GM18858 (cell line): ENCODE data around the gene WDR46.
"Not testable (repeated sequence)": the region's sequence is repeated elsewhere in the genome, so short reads cannot be mapped to it uniquely, and the experiment has no call there.

ENCODE experiments used
- ATAC-seq: cut with Tn5 transposase; IDR thresholded peaks from one replicate; pipeline ENCODE4 v1.9.1; 2021; ENCODE audit not compliant: unreplicated experiment

The WDR46 gene

GRCh38 chr6:33288141-33288920 lies 708 bp downstream of the WDR46 start:
- no peak for ATAC-seq

DNA sequence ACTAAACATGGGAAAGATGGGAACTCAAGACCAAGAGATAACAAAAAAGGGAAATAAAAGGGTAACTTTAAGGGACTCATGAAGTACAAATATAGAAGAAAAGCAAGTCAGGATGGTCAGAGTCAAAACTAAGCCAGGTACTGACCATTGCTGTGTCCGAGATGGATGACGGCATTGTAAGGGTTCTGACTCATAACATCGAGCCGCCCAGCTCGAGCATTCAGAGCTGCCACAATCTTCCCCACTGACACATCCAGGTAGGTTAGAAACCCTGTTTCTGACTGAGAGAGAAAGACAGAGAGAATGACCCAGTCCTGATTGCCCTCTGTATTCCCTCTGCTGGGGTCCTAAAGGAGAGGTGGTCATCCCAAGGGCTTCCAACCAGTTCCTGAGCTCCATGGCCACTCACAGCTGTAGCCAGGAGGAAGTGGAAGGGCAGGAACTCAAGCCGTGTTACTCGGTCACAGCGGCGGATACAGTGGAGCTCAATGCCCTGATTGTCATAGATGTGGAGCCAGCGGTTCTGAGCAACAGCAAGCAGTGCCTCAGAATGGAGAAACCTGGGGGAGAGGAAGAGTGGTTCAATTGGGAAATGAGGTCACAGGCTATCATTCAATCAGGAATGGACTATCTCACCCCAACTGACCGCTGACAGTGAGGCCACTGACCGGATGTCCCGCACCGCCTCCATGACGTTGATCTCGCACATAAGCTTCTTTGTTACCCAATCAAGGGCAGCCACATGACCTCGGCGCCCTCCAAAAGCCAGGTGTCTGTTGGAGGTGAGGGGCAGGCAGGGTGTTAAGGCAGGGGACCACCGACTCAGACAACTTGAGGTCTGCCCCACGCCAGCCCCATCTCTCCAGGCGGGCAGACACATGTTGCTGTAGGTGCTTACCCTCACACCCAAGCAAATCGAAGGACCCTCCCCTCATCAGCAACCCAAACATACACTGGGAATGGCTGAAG lies 1.8 kb downstream of the WDR46 start:
- no peak for ATAC-seq

DNA sequence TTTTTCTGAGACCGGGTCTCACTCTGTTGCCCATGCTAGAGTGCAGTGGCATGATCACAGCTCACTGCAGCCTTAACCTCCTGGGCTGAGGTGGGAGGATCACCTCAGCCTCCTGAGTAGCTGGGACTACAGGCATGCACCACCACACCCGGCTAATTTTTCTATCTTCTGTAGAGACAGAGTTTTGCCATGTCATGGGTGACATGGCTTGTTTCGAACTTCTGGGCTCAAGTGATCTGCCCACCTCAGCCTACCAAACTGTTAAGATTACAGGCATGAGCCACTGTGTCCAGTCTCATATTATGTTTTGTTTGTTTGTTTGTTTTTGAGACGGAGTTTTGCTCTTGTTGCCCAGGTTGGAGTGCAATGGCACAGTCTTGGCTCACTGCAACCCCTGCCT lies 3.8 kb downstream of the WDR46 start:
- not testable (repeated sequence) for ATAC-seq

- ATAC-seq, result no peak
Observed at GRCh38 chr6:33280539-33280938, 8.5 kb downstream of the WDR46 start.

- ATAC-seq, result no peak
Observed at GRCh38 chr6:33279971-33280511, 9.0 kb downstream of the WDR46 start.

DNA sequence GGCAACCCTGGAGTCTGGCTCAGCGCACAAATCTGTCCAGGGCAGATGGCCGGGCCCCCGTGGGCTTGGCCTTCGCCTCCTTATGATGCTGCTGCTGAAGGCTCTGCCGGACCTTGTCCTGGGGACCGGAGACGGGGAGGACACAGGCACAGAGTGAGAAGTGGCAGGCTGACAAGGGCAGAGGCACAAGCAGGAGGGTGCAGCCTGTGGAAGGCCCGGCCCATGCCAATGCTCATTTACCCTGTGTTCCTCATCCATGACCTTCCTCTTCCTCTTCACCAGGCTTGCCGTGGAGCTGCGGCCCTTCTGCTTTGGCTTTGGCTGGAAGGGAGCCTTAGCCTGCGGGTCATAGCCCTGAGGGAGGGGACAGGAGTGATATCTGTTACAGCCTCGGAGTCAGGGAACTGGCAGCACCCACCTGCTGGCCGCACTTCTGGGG lies 9.8 kb downstream of the WDR46 start:
- no peak for ATAC-seq

DNA sequence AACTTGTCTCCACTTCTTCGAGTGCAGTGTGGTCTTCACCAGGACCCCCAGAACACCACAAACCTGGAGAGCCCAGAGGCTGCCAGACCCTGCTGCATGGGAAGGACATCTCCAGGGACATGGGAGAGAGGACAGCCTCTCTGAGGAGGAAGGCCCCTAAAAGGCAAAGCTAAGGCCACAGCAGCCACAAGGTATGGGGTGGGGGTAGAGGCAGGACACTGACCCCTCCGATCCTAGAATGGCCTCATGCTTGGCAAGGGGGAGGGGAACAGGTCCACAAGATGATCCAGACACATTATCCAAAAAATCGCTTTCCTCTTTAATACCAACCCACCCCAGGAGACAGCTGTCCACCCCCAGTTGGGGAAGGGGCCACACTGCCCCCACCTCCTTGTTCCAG lies 10.2 kb downstream of the WDR46 start:
- no peak for ATAC-seq

- no peak for ATAC-seq
Observed at GRCh38 chr6:33278392-33278741, 10.7 kb downstream of the WDR46 start.

- ATAC-seq, result no peak
Observed at GRCh38 chr6:33277663-33278391, 11.2 kb downstream of the WDR46 start.

GRCh38 chr6:33276864-33277662 lies 12.0 kb downstream of the WDR46 start, which contains the start of gene B3GALT4:
Gene B3GALT4, plus strand, starts transcription at chr6:33277123. Its CDS starts 297 bp downstream, at chr6:33277420.
- peak; percentile 44 for ATAC-seq

DNA sequence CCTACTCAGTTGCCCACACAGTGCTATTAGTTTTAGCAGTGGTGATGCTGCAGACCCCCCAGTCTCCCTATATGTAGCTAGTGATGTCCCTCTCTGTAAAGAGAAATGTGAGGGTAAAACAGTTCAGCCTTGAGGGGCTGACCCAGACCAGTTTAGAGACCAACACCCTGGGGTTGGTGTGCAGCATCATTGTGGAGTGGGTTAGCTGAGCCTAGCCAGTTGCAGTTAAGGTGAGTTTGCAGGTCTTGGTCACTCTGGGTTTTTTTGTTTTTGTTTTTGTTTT lies 12.5 kb downstream of the WDR46 start:
- ATAC-seq, result no peak

GRCh38 chr6:33275795-33276580 lies 13.1 kb downstream of the WDR46 start:
- not testable (repeated sequence) for ATAC-seq

DNA sequence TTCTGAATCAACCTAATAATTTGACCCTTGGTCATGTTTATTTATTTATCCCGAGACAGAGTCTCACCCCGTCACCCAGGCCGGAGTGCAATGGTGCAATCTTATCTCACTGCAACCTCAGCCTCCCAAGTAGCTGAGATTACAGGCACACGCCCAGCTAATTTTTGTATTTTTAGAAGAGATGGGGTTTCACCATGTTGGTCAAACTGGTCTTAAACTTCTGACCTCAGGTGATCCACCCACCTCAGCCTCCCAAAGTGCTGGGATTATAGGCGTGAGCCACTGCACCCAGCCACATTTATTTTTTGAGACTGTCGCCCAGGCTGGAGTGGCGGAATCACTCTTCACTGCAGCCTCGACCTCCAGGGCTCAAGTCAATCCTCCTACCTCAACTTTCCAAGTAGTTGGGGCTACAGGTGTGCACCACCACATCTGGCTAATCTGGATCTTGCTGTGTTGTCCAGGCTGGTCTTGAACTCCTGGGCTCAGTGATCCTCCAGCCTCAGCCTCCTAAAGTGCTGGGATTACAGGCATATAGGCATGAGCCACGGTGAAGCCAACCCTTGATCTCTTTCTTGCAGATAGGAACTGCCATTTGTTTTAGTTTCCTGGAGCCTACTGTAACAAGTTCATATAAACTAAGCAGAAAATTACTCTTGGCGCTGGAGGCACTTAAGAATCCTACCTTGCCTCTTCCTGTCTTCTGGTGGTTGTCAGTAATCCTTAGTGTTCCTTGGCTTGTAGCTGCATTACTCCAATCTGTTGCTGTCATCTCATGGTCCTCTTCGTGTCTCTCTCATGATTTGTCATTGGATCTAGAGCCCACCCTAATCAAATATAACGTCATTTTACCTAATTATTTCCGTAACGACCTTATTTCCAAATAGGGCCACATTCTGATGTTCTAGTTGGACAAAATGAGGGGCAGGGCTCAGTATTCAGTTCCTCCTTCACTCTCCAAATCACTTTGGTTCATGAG lies 14.8 kb downstream of the WDR46 start:
- no peak for ATAC-seq

DNA sequence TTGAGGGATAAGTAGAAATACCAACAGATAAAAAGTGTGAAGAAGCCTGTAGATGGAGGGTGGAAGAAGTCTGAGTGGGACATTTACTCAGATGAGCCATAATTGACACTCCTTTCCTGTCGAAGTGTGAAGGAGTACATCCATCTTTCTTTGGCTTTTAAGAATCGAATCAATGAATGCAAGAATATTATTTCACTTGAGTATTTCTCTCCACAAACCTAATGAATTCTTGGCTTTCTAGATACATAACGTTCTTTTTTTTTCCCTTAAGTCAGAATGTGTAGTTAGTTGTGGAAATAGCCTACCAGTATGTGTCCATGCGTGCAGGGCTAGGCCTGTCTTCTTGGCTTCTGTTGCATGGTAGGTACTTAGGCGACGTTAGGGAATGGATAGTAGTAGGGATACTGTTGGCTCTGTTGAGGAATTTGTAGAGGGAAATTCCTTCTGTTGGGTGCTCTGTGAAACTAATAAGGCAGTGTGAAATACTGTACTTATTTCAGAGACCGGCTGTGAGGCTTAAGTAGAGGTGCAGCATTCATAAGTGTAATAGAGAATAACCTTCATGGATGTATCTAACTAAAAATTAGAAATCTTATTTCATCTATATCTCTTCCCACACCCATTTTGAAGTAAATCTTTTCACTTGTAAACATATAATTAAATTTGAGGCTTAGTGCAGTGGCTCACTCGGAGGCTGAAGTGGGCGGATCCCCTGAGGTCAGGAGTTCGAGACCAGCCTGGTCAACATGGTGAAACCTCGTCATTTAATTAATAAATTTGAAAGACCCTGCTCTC lies 15.7 kb downstream of the WDR46 start:
- ATAC-seq, result no peak

DNA sequence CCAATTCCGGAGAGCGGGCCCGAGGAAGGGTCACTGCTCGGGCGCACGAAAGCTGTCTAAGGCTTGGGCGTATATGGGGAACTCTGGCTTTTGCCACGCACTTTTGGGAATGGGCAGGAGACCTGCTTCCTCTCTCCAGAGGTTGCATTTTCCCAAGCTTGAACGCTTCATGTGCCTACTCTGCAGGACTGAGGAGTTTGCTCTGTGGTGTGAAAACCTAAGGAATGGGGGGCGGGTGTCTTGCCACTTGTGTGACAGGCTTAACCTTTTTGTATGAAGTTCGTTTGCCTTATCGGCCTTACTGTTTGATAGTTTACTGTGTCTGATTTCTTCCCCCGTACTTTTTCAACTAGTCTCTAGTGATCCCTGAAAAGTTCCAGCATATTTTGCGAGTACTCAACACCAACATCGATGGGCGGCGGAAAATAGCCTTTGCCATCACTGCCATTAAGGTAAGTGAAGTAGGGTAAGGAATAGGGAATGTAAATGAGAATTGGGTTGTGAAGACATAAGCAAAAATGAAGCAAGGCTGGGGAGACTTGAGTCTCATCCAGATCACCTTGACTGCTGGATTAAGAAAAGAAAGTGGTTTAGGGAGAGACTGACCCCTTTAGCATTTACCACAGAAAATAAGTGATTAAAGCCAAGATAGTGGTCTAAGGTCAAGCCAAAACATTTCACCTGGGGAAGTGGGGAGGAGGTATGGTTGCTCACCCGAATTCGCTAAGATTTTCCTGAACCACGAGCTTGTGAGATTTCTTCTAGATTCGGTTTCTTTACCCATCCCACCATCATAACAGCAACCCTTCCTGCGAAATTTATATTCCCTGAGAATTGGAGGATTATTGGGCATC lies 16.5 kb downstream of the WDR46 start:
- peak; percentile 14 for ATAC-seq

DNA sequence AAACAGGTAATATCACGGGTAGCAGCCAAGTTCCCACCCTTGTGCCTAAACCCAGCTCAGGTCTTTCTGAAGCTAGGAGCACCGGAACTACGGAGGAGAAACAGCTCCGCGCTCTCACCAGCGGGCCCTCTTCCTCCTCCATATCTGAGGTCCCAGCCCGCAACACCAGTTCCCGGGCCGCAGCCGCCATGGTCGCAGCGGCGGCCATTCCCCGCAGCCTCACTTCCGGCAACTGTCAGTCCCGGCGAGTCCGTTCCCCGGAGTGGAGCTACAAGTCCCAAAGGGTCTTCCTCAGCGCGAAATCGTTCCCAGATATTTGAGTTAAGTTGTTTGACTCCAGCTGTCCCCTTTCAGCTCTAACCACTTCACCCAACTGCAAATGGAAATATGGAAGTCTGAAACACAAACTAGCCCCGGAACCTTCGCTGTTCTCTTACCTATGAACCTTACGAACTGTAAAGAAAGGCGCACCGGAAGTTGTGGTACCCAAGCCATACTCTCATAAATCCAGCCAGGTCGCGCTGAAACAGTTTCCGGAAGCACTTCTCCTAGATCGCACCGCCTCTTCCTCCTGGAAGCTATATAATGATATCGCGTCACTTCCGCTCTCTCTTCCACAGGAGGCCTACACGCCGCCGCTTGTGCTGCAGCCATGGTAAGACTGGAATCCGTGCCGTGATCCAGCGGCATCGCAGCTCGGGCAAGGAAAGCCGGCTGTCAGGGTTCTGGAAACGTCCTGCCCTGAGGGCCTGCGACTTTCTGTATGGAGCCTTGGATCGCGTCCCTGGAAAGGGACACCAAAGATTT lies 17.4 kb downstream of the WDR46 start, which contains the start of the genes RPS18 and VPS52:
TSS of gene RPS18 (plus strand) at position 608 of the 807 bp plus-strand sequence. CDS start at position 653, 45 bp downstream.
TSS of gene VPS52 (minus strand) at position 409 of the 807 bp plus-strand sequence. CDS start at position 208, 201 bp downstream.
- peak; percentile 61 for ATAC-seq
